ENCODE measurements around the gene RO60. TPM values are rescaled to one million over a fixed set of nuclear protein-coding genes. Genes with fewer than 3 reads are reported as not detected.

RO60 gene
- total RNA-seq, 1 experiment from 2014 or later: 63.6 TPM

DNA sequence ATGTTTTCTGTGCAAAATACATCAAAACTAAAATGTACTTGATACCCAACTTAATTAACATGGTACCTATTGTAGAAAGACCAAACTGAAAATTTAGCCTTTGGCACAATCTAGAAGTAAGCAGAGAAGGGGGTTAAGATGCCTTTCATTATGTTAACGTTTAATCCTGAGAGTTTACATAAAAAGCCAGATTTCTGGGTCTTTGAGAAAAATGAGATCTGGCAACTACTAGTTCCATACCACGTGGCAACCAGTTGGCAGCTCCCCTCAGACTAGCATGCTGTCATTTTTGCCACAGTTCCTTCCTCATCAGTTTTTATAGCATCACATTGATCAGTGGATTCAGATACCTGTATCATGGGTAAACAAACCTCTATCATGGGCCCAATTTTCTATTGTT, 1.5 kb downstream of the RO60 start:
- intact Hi-C loops (cut with micrococcal nuclease; ENCODE audit: unreplicated experiment): loop anchor here (5.0 kb wide), 2 partner anchors 41 to 61 kb away; partner anchors contain the start of gene CDC73
- H3K4me3 Mint-ChIP-seq (ENCODE audit: low read depth, unreplicated experiment): peak overlapping the region; percentile 92
- H3K9me3 Mint-ChIP-seq (ENCODE audit: low read depth, unreplicated experiment): no peaks in the 10 kb centered on the region
- TF ChIP-seq, protein P1, sequence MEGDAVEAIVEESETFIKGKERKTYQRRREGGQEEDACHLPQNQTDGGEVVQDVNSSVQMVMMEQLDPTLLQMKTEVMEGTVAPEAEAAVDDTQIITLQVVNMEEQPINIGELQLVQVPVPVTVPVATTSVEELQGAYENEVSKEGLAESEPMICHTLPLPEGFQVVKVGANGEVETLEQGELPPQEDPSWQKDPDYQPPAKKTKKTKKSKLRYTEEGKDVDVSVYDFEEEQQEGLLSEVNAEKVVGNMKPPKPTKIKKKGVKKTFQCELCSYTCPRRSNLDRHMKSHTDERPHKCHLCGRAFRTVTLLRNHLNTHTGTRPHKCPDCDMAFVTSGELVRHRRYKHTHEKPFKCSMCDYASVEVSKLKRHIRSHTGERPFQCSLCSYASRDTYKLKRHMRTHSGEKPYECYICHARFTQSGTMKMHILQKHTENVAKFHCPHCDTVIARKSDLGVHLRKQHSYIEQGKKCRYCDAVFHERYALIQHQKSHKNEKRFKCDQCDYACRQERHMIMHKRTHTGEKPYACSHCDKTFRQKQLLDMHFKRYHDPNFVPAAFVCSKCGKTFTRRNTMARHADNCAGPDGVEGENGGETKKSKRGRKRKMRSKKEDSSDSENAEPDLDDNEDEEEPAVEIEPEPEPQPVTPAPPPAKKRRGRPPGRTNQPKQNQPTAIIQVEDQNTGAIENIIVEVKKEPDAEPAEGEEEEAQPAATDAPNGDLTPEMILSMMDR (IDR thresholded peaks at IDR 0.05; ENCODE audit: unreplicated experiment): no peak
- no peaks in the 10 kb centered on the region for H3K27me3 Mint-ChIP-seq (ENCODE audit: unreplicated experiment)
- BruUV-seq (replicated peaks): TSS peak; percentile 35
- peak overlapping the region; percentile 90 for H3K27ac Mint-ChIP-seq (ENCODE audit: unreplicated experiment)
- peaks cover 38% of the 10 kb centered on the region for H3K36me3 Mint-ChIP-seq (ENCODE audit: insufficient read depth, unreplicated experiment)
- DNase-seq: no peak
- CTCF ChIA-PET: interaction anchor here (1.7 kb wide), 1 partner anchor 10 kb away, joined by 6 read pairs; no protein-coding TSS in a partner anchor
- peaks cover 30% of the 10 kb centered on the region for H3K4me1 Mint-ChIP-seq (ENCODE audit: low read depth, unreplicated experiment)

- peaks cover 29% of the 10 kb centered on the region for H3K36me3 Mint-ChIP-seq (ENCODE audit: insufficient read depth, unreplicated experiment)
- peaks cover 28% of the 10 kb centered on the region for H3K4me1 Mint-ChIP-seq (ENCODE audit: low read depth, unreplicated experiment)
- H3K27me3 Mint-ChIP-seq (ENCODE audit: unreplicated experiment): no peaks in the 10 kb centered on the region
- intact Hi-C loops (cut with micrococcal nuclease; ENCODE audit: unreplicated experiment): loop anchor here (5.0 kb wide), 2 partner anchors 39 to 59 kb away; partner anchors contain the start of gene CDC73
- BruUV-seq (replicated peaks): no TSS peak
- H3K27ac Mint-ChIP-seq (ENCODE audit: unreplicated experiment): no peak overlapping the region
- TF ChIP-seq, protein P1 (IDR thresholded peaks at IDR 0.05; ENCODE audit: unreplicated experiment): no peak
- no peak overlapping the region for H3K4me3 Mint-ChIP-seq (ENCODE audit: low read depth, unreplicated experiment)
- DNase-seq: no peak
- H3K9me3 Mint-ChIP-seq (ENCODE audit: low read depth, unreplicated experiment): no peaks in the 10 kb centered on the region
- CTCF ChIA-PET: no interaction called here
Measured at GRCh38 chr1:193062698-193063463, 3.5 kb downstream of the RO60 start.

DNA sequence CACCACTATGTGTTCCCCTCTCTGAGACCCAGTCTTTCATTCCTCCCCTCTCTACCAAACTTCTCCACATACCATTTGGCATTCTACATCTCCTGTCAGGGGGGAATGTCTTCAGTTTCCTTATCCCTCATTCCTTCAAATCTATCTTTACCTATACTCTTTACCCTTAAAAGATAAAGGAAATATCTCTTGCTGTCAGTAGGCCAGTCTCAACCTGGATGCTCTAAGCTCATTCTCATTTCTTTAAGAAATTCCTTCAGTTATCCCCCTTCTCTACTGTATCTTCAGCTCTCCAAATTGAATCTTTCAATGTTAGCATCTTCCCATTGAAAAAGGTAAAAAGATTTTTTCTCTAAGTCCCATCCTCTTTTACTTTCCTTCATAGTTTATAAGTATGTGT, 6.5 kb downstream of the RO60 start:
- H3K4me1 Mint-ChIP-seq (ENCODE audit: low read depth, unreplicated experiment): peaks cover 25% of the 10 kb centered on the region

GRCh38 chr1:193066606-193067005, 7.2 kb downstream of the RO60 start:
- Mint-ChIP-seq H3K27ac (ENCODE audit: unreplicated experiment) (no peak overlapping the region), H3K27me3 (ENCODE audit: unreplicated experiment) (no peaks in the 10 kb centered on the region), H3K36me3 (ENCODE audit: insufficient read depth, unreplicated experiment) (no peaks in the 10 kb centered on the region), H3K4me1 (ENCODE audit: low read depth, unreplicated experiment) (peaks cover 25% of the 10 kb centered on the region), H3K4me3 (ENCODE audit: low read depth, unreplicated experiment) (no peak overlapping the region), H3K9me3 (ENCODE audit: low read depth, unreplicated experiment) (no peaks in the 10 kb centered on the region)
- DNase-seq: no peak
- intact Hi-C loops (cut with micrococcal nuclease; ENCODE audit: unreplicated experiment): no loop called here
- CTCF ChIA-PET: no interaction called here
- TF ChIP-seq, protein P1 (IDR thresholded peaks at IDR 0.05; ENCODE audit: unreplicated experiment): no peak
- BruUV-seq (replicated peaks): no TSS peak

More for the DNA sequence above, 6.5 kb downstream of the RO60 start:
- intact Hi-C loops (cut with micrococcal nuclease; ENCODE audit: unreplicated experiment): no loop called here
- BruUV-seq (replicated peaks): no TSS peak
- Mint-ChIP-seq H3K4me3 (ENCODE audit: low read depth, unreplicated experiment) (no peak overlapping the region), H3K27me3 (ENCODE audit: unreplicated experiment) (no peaks in the 10 kb centered on the region), H3K27ac (ENCODE audit: unreplicated experiment) (no peak overlapping the region), H3K9me3 (ENCODE audit: low read depth, unreplicated experiment) (no peaks in the 10 kb centered on the region), H3K36me3 (ENCODE audit: insufficient read depth, unreplicated experiment) (peaks cover 4% of the 10 kb centered on the region)
- DNase-seq: no peak
- CTCF ChIA-PET: no interaction called here
- TF ChIP-seq, protein P1 (IDR thresholded peaks at IDR 0.05; ENCODE audit: unreplicated experiment): no peak
